Omental fat pad (tissue), 4 donors: ENCODE measurements around the gene RALY. TPM values are rescaled to one million over a fixed set of nuclear protein-coding genes. Genes with fewer than 3 reads are reported as not detected.

Experiments used
- ATAC-seq: fragments of 150-250 bp; one replicate; pipeline ENCODE4 v1.9.1; 2016; ENCODE audit warnings: mild to moderate bottlenecking, moderate library complexity; ENCODE audit not compliant: low FRiP score
- DNase-seq: peaks from one replicate; pipeline ENCODE4 v3.0.0-alpha.2; 2019; ENCODE audit warnings: low spot score
- CTCF ChIP-seq, 3 donors: fragments of 450-650 bp; IDR thresholded peaks; one replicate each; pipeline ENCODE4 v1.5.1; 2016 to 2017; ENCODE audit warnings: antibody characterized with exemption in 3 of 3, mild to moderate bottlenecking in 3 of 3, moderate library complexity in 2 of 3
- total RNA-seq, 4 donors: library from RNA; depleted of rRNA; stranded (reverse); fragments of >200 nt; gene quantifications; one replicate each; pipeline ENCODE4 v1.1.0, GENCODE V29; 2016

The RALY gene
- total RNA-seq, 4 donors from 2014 or later: 66.4 to 95.4 (median 80.5) TPM

DNA sequence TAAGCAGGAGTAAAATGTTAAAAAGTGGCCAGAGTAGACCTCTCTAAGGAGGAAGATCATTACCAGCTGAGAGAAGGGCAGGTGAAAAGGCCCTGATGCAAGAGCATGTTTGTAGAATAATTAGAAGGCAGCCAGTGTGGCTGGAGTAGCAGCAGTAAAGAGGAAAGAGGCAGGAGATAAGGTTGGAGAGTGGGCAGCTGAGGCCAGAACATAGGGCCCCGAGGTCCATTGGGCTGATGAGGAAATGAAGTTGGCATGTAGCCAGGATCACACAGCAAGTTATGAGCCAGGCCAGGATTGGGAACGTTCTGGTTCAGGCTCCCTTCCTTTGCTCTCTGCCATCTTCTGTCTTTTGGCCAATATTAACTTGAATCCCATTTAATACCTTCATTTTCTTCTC is 51.6 kb downstream of the RALY start:
- ATAC-seq (no peak), DNase-seq (no peak)
- TF ChIP-seq CTCF (IDR thresholded peaks at IDR 0.05): no peak

- ATAC-seq (no peak), DNase-seq (no peak)
- TF ChIP-seq CTCF (IDR thresholded peaks at IDR 0.05): no peak
Observed at GRCh38 chr20:34045930-34046725, 52.4 kb downstream of the RALY start.

DNA sequence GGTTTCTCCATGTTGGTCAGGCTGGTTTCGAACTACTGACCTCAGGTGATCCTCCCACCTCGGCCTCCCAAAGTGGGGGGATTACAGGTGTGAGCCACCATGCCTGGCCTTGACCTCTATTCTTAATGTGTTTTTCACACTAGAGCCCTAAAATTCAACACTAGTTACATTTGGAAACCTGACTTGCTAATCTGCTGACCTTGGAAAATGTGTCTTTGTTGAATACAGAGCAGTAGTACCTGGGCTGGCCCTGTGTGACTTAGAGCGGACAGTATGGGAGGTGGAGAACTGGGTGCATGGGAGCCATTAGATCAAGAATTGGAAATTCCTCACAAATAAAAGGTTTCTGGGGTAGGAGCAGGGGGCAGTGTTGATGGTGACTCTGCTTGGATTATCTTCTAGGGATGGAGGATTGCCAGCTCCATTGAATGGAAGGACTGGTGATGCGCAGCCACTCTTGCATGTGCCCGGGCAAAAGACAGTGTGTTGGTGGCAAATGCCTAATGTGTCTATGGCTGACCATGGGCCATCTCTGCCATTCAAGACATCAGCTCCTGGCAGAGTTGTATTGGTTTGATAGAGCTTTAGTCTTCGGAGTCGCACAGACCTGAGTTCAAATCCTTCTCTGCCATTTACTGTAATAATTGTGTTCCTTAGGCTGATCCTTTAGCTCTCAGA is 53.4 kb downstream of the RALY start:
- ATAC-seq (no peak), DNase-seq (no peak)
- TF ChIP-seq CTCF (IDR thresholded peaks at IDR 0.05): no peak

- no peak for TF ChIP-seq CTCF (IDR thresholded peaks at IDR 0.05)
- DNase-seq (no peak), ATAC-seq (no peak)
Observed at GRCh38 chr20:34047917-34048316, 54.2 kb downstream of the RALY start.

DNA sequence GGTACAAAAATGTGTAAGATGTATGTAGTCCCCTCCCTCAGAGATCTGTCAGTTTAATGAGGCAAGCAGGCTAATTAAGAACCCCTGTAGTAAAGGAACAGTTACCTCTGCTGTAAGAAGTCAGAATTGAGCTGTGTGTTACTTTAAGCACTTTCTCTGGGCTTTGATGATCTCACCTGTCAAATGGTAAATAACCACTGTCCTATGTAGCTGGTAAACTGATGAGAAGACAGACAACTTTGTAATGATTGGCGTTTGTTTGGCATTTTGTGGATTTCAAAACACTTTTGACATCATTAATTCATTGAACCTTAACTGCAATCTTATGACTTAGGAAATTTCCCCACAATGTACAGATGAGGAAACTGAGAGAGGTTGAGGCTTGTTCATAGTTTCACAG is 55.7 kb downstream of the RALY start:
- no peak for TF ChIP-seq CTCF (IDR thresholded peaks at IDR 0.05)
- no peak for ATAC-seq
- DNase-seq: no peak

GRCh38 chr20:34049897-34050695 is 56.4 kb downstream of the RALY start:
- DNase-seq (no peak), ATAC-seq (no peak)
- TF ChIP-seq CTCF (IDR thresholded peaks at IDR 0.05): no peak
